Tibial nerve (tissue), 4 donors: ENCODE measurements around the gene DENND4C.

Experiments used
- CTCF ChIP-seq, 5 experiments: fragments of 200-600 bp in 3 of 5; fragments of 450-650 bp in 2 of 5; sonication (generic) in 3 of 5; IDR thresholded peaks; one replicate each; pipeline ENCODE4 v1.5.1; 2016 to 2019; ENCODE audit warnings: antibody characterized with exemption in 5 of 5, mild to moderate bottlenecking in 3 of 5, moderate library complexity in 2 of 5
- EP300 ChIP-seq, 2 donors: sonication (generic); formaldehyde crosslinking; IDR thresholded peaks; one replicate each; pipeline ENCODE4 v1.6.1; 2017; ENCODE audit warnings: antibody characterized with exemption in 2 of 2, mild to moderate bottlenecking in 1 of 2
- POLR2A ChIP-seq, 2 donors: fragments of 450-650 bp; IDR thresholded peaks; one replicate each; pipeline ENCODE4 v1.6.1; 2017; ENCODE audit warnings: antibody characterized with exemption in 2 of 2, mild to moderate bottlenecking in 2 of 2, moderate library complexity in 2 of 2

DNA sequence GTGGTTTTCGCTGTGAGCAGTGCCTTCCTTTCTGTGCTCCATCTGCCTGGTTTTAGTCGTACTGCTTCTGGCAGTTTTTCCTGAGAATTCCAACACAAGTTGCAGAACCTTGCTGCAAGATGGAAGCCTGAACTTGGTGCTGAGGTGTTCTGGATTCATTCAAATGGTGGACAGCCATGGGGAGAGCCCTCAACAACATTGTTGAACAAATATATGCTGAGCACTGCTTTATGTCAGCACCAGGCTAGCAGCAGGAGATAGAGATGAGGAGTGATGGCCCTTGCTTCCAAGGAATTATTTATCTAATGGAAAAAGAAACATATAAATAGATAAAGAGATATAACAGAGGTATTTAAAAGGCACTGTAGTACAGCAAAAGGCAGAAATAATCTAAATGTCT is 156.8 kb downstream of the DENND4C start:
- TF ChIP-seq CTCF (IDR thresholded peaks at IDR 0.05) (no peak), POLR2A (IDR thresholded peaks at IDR 0.05) (no peak), EP300 (IDR thresholded peaks at IDR 0.05) (no peak)
